Psoas muscle (tissue), 8 donors: ENCODE data around the gene ATP8A2. TPM values are rescaled to one million over a fixed set of nuclear protein-coding genes. Genes with fewer than 3 reads are reported as not detected.
A peak's percentile ranks its signal among the peaks of the same experiment; 100 is the strongest.

Experiments used
- ATAC-seq, 4 donors: fragments of 200-7000 bp; cut with Tn5 transposase; one replicate each; pipeline ENCODE4 v1.9.1; 2020; ENCODE audit warnings: moderate library complexity in 3 of 4, mild to moderate bottlenecking in 2 of 4
- DNase-seq, 2 donors: peaks; one replicate each; pipeline ENCODE4 v3.0.0-alpha.2; 2020
- H3K27ac ChIP-seq: fragments of 200-600 bp; one replicate; pipeline ENCODE4 v1.8.0; 2022
- H3K27me3 ChIP-seq, 3 donors: fragments of 200-600 bp in 1 of 3; one replicate each; pipeline versions ENCODE4 v1.6.1 to v1.8.0; 2013 to 2022; ENCODE audit warnings: low read length in 2 of 3, mild to moderate bottlenecking in 2 of 3, moderate library complexity in 1 of 3; ENCODE audit not compliant: insufficient read depth in 3 of 3
- H3K36me3 ChIP-seq, 2 donors: fragments of 200-600 bp in 1 of 2; one replicate each; pipeline versions ENCODE4 v1.6.1 to v1.8.0; 2013 to 2022; ENCODE audit warnings: low read depth in 1 of 2, mild to moderate bottlenecking in 1 of 2, moderate library complexity in 1 of 2; ENCODE audit not compliant: insufficient read depth in 1 of 2
- H3K4me1 ChIP-seq: fragments of 200-600 bp; one replicate; pipeline ENCODE4 v1.8.0; 2022
- H3K4me3 ChIP-seq: fragments of 200-600 bp; one replicate; pipeline ENCODE4 v1.8.0; 2022; ENCODE audit warnings: mild to moderate bottlenecking
- H3K9me3 ChIP-seq: fragments of 200-600 bp; one replicate; pipeline ENCODE4 v1.8.0; 2022
- CTCF ChIP-seq: fragments of 200-600 bp; IDR thresholded peaks from one replicate; pipeline ENCODE4 v1.8.0; 2022; ENCODE audit warnings: antibody characterized with exemption
- WGBS, 3 donors: extraction: QIAGEN DNeasy Blood & Tissue Kit; methylation state at CpG; one replicate each; pipeline versions ENCODE4 v1.1.6 to v1.1.7; 2013; 5-methylcytosine and 5-hydroxymethylcytosine counted together
- intact Hi-C, 2 donors: fragments of 100-400 bp; cut with DNase I; formaldehyde crosslinking; loops; one replicate each; pipeline versions ENCODE4 v1.11.0 to v1.14.2; 2022
- polyA plus RNA-seq, 3 donors: library from polyadenylated mRNA; stranded (reverse); fragments of 200-250 nt; gene quantifications; one replicate each; pipeline ENCODE4 v1.2.3, GENCODE V29; 2013
- total RNA-seq, 4 donors: library from RNA; stranded (reverse); fragmentation: NEBNext Ultra II Directional in 2 of 4; extraction: Animal tissue kit (Norgen Biotek cat#: 25700) in 2 of 4; gene quantifications; one replicate each; pipeline versions ENCODE4 v1.2.1 to v1.2.4, GENCODE V29; 2021 to 2023
- donor health status: healthy with polysubstance abuse.
- donor health status: DM: no; HTN: no; CAD: no; lungs with moderate emphysema.
- donor health status: Bipolar disorder and iron deficiency.
- donor health status: healthy.
- donor health status: DM: yes; HTN: yes; CAD: no.
- donor health status: DM: no; HTN: no; CAD: no.
- donor health status: DM: no; HTN: no; CAD: no.
- donor health status: DM: yes; HTN: yes; CAD: no.

Gene ATP8A2
- total and polyA plus RNA-seq, 7 donors = 0.02 to 0.22 (median 0.04) TPM; not detected in 2

GRCh38 chr13:25372284-25373081, 709 bp downstream of the ATP8A2 start:
- DNase-seq = no peak
- Histone ChIP-seq H3K36me3 (no peaks in the 10 kb centered on the region), H3K4me3 (peak overlapping the region; percentile 38), H3K27me3 (peaks cover 0 to 75% (median 27%) of the 10 kb centered on the region in 3 donors), H3K9me3 (no peaks in the 10 kb centered on the region), H3K27ac (no peak overlapping the region), H3K4me1 (no peaks in the 10 kb centered on the region)
- intact Hi-C loops = loop anchor here in 1 of 2 donors (10.0 kb wide), 1 partner anchor 378 kb away; no protein-coding TSS in a partner anchor
- TF ChIP-seq CTCF = no peak
- ATAC-seq = no peak
- 8 to 12% (median 12%) methylated on average over 47 to 82 of the region's 82 CpGs for WGBS, 3 donors

GRCh38 chr13:25375727-25376358, 4.1 kb downstream of the ATP8A2 start:
- Histone ChIP-seq H3K27me3 (peaks cover 0 to 46% (median 22%) of the 10 kb centered on the region in 3 donors), H3K9me3 (no peaks in the 10 kb centered on the region), H3K27ac (no peak overlapping the region), H3K36me3 (no peaks in the 10 kb centered on the region), H3K4me1 (no peaks in the 10 kb centered on the region), H3K4me3 (no peak overlapping the region)
- intact Hi-C loops = loop anchor here in 1 of 2 donors (10.0 kb wide), 1 partner anchor 381 kb away; no protein-coding TSS in a partner anchor
- peak; percentile 47 for TF ChIP-seq CTCF
- 34 to 41% (median 38%) methylated on average over 9 of the region's 9 CpGs for WGBS, 3 donors
- DNase-seq (no peak), ATAC-seq (no peak)

- H3K27me3 ChIP-seq = peaks cover 0 to 36% (median 11%) of the 10 kb centered on the region in 3 donors
- WGBS, 3 donors = 80 to 86% (median 84%) methylated on average over 7 of the region's 7 CpGs
- no peak for TF ChIP-seq CTCF
- intact Hi-C loops = loop anchor here in 1 of 2 donors (10.0 kb wide), 1 partner anchor 383 kb away; no protein-coding TSS in a partner anchor
- H3K9me3 ChIP-seq = no peaks in the 10 kb centered on the region
- no peak overlapping the region for H3K27ac ChIP-seq
- no peak overlapping the region for H3K4me3 ChIP-seq
- no peaks in the 10 kb centered on the region for H3K36me3 ChIP-seq
- no peak for DNase-seq
- H3K4me1 ChIP-seq = no peaks in the 10 kb centered on the region
- no peak for ATAC-seq
Observed at GRCh38 chr13:25377244-25377962, 5.6 kb downstream of the ATP8A2 start.

- Histone ChIP-seq H3K36me3 (no peaks in the 10 kb centered on the region), H3K4me3 (no peak overlapping the region), H3K9me3 (no peaks in the 10 kb centered on the region), H3K27me3 (peaks cover 0 to 26% (median 5%) of the 10 kb centered on the region in 3 donors), H3K27ac (no peak overlapping the region), H3K4me1 (no peaks in the 10 kb centered on the region)
- intact Hi-C loops = loop anchor here in 1 of 2 donors (10.0 kb wide), 1 partner anchor 384 kb away; no protein-coding TSS in a partner anchor
- no peak for TF ChIP-seq CTCF
- DNase-seq (no peak), ATAC-seq (no peak)
- 54 to 65% (median 62%) methylated on average over 5 of the region's 5 CpGs for WGBS, 3 donors
Observed at GRCh38 chr13:25378528-25378927, 6.8 kb downstream of the ATP8A2 start.
